ENCODE data around the gene TCF3. TPM values are rescaled to one million over a fixed set of nuclear protein-coding genes. Genes with fewer than 3 reads are reported as not detected.

Gene TCF3
- polyA plus RNA-seq, 3 donors, result 2.4 to 36.2 (median 3.3) TPM

DNA sequence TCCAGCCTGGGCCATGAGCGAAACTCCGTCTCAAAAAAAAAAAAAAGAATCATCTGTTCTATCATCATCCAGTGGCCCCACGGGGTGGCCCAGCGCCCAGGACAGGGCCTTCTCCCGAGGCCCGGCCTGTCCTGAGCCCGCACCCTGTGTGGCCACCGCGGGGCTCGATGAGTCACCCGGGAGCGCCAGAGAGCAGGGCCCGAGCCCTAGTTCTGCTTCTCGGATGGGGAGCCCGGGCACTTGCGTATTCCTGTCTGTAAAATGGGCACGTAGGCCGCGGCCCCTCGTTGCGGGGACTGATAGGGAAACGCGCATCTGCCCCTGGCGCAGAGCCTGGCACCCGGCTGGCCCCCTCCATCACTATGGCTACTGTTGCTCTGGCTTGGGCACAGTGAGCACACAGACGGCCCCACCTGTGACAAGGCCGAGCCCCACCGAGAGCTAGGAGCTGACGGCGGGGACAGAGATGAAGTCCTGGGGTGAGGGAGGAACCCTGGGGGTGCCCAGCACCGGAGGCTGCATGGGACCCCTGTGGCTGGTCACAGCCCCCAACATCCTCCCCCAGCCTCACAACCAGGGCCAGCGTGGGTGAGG is 25.9 kb downstream of the TCF3 start:
- no peaks in the 10 kb centered on the region for H4K20me1 ChIP-seq (ENCODE audit: insufficient read depth, low read length)
- no peak for DNase-seq
- H3K4me1 ChIP-seq (ENCODE audit: control insufficient read depth in 1 of 2, insufficient read depth in 2 of 2, low read length in 2 of 2), result no peaks in the 10 kb centered on the region
- Mint-ChIP-seq H3K9me3 (peaks cover 0 to 3% (median 0%) of the 10 kb centered on the region in 7 donors), H3K27ac (no peak overlapping the region), H3K27me3 (ENCODE audit: low read depth in 3 of 3) (peaks cover 0 to 2% (median 0%) of the 10 kb centered on the region in 3 donors), H3K36me3 (peaks cover 16 to 42% of the 10 kb centered on the region in 2 donors), H3K4me1 (peaks cover 4% of the 10 kb centered on the region), H3K4me3 (no peak overlapping the region)
- intact Hi-C loops (cut with micrococcal nuclease), result loop anchor here in 1 of 2 donors (10.0 kb wide), 1 partner anchor 138 kb away; no protein-coding TSS in a partner anchor
- H3K4me3 ChIP-seq (replicated peaks in 1 of 3; ENCODE audit: low read depth in 2 of 3, low read length in 3 of 3), result no peak overlapping the region
- no peak overlapping the region for H2AFZ ChIP-seq (ENCODE audit: insufficient read depth, low read depth, low read length, poor library complexity, severe bottlenecking)
- H3K27me3 ChIP-seq (ENCODE audit: control insufficient read depth in 2 of 2, insufficient read depth in 2 of 2, low read length in 2 of 2), result no peaks in the 10 kb centered on the region
- TF ChIP-seq, protein P1, sequence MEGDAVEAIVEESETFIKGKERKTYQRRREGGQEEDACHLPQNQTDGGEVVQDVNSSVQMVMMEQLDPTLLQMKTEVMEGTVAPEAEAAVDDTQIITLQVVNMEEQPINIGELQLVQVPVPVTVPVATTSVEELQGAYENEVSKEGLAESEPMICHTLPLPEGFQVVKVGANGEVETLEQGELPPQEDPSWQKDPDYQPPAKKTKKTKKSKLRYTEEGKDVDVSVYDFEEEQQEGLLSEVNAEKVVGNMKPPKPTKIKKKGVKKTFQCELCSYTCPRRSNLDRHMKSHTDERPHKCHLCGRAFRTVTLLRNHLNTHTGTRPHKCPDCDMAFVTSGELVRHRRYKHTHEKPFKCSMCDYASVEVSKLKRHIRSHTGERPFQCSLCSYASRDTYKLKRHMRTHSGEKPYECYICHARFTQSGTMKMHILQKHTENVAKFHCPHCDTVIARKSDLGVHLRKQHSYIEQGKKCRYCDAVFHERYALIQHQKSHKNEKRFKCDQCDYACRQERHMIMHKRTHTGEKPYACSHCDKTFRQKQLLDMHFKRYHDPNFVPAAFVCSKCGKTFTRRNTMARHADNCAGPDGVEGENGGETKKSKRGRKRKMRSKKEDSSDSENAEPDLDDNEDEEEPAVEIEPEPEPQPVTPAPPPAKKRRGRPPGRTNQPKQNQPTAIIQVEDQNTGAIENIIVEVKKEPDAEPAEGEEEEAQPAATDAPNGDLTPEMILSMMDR (IDR thresholded peaks at IDR 0.05), result no peak
- no peaks in the 10 kb centered on the region for H3K79me2 ChIP-seq (ENCODE audit: insufficient read depth, low read length)
- H3K27ac ChIP-seq (ENCODE audit: low read depth in 1 of 2, low read length in 2 of 2), result no peak overlapping the region
- H3K36me3 ChIP-seq (replicated peaks in 1 of 2; ENCODE audit: control insufficient read depth in 1 of 2, insufficient read depth in 2 of 2, low read length in 2 of 2), result peaks cover 9 to 24% of the 10 kb centered on the region in 2 donors
- no peaks in the 10 kb centered on the region for H3K9me3 ChIP-seq (replicated peaks in 1 of 2; ENCODE audit: control insufficient read depth in 1 of 2, insufficient read depth in 1 of 2, low read length in 2 of 2)
- H3K9ac ChIP-seq (ENCODE audit: insufficient read depth, low read length, poor library complexity, severe bottlenecking), result no peak overlapping the region
- 91% methylated on average over 29 of the region's 32 CpGs for WGBS (ENCODE audit: insufficient coverage)
- no peak overlapping the region for H3K4me2 ChIP-seq (replicated peaks; ENCODE audit: extremely low read depth, low read length, poor library complexity, severe bottlenecking)

DNA sequence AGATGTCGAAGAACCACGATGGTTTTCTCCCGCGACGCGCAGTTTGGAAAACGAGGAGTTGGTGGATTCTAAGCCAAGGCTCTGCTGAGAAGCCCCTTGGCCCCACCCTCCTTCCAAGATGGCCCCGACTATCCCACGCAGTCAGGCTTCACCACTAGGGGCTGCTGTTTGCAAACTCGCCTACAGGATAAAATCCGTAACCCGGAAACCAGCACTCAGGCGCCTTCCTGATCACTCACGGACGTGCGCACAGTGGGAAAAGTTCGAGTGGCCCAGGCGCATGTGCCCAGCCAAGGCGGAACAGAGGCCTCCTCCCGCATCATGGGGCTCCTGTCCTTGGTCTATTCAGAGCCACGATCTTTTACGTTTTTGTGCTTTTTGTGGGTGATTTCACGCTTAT is 28.0 kb downstream of the TCF3 start:
- H3K9me3 Mint-ChIP-seq, result peaks cover 0 to 3% (median 0%) of the 10 kb centered on the region in 7 donors
- H3K27ac Mint-ChIP-seq, result peak overlapping the region in 5 of 7 donors; percentile 13 to 54 (median 23)
- Histone ChIP-seq H3K27ac (ENCODE audit: low read depth in 1 of 2, low read length in 2 of 2) (no peak overlapping the region), H3K4me1 (ENCODE audit: control insufficient read depth in 1 of 2, insufficient read depth in 2 of 2, low read length in 2 of 2) (no peaks in the 10 kb centered on the region), H4K20me1 (ENCODE audit: insufficient read depth, low read length) (no peaks in the 10 kb centered on the region), H3K36me3 (replicated peaks in 1 of 2; ENCODE audit: control insufficient read depth in 1 of 2, insufficient read depth in 2 of 2, low read length in 2 of 2) (peaks cover 24 to 35% of the 10 kb centered on the region in 2 donors), H3K4me2 (replicated peaks; ENCODE audit: extremely low read depth, low read length, poor library complexity, severe bottlenecking) (no peak overlapping the region), H3K27me3 (ENCODE audit: control insufficient read depth in 2 of 2, insufficient read depth in 2 of 2, low read length in 2 of 2) (no peaks in the 10 kb centered on the region), H3K9me3 (replicated peaks in 1 of 2; ENCODE audit: control insufficient read depth in 1 of 2, insufficient read depth in 1 of 2, low read length in 2 of 2) (no peaks in the 10 kb centered on the region), H2AFZ (ENCODE audit: insufficient read depth, low read depth, low read length, poor library complexity, severe bottlenecking) (no peak overlapping the region), H3K79me2 (ENCODE audit: insufficient read depth, low read length) (no peaks in the 10 kb centered on the region), H3K4me3 (replicated peaks in 1 of 3; ENCODE audit: low read depth in 2 of 3, low read length in 3 of 3) (no peak overlapping the region), H3K9ac (ENCODE audit: insufficient read depth, low read length, poor library complexity, severe bottlenecking) (no peak overlapping the region)
- WGBS (ENCODE audit: insufficient coverage), result 64% methylated on average over 22 of the region's 23 CpGs
- peaks cover 0 to 2% (median 0%) of the 10 kb centered on the region in 3 donors for H3K27me3 Mint-ChIP-seq (ENCODE audit: low read depth in 3 of 3)
- intact Hi-C loops (cut with micrococcal nuclease), result loop anchor here in 1 of 2 donors (10.0 kb wide), 1 partner anchor 140 kb away; no protein-coding TSS in a partner anchor
- peaks cover 4% of the 10 kb centered on the region for H3K4me1 Mint-ChIP-seq
- DNase-seq, result peak; percentile 38 to 60 (median 56)
- H3K4me3 Mint-ChIP-seq, result no peak overlapping the region
- peaks cover 15 to 49% of the 10 kb centered on the region in 2 donors for H3K36me3 Mint-ChIP-seq
- TF ChIP-seq, protein P1 (IDR thresholded peaks at IDR 0.05), result peak; percentile 72
